Gastroesophageal sphincter (tissue), 4 donors: Measurements from ENCODE around the gene BTBD9. TPM values are rescaled to one million over a fixed set of nuclear protein-coding genes. Genes with fewer than 3 reads are reported as not detected.

ENCODE experiments used
- ATAC-seq: fragments of 150-250 bp; one replicate; pipeline ENCODE4 v1.9.1; 2016; ENCODE audit warnings: mild to moderate bottlenecking, moderate library complexity
- H3K27ac ChIP-seq, 4 donors: fragments of 200-600 bp; sonication (generic) in 3 of 4; 1 replicate in 3 of 4; 2 replicates in 1 of 4; pipeline ENCODE4 v1.5.1; 2016 to 2019
- H3K27me3 ChIP-seq: fragments of 200-600 bp; sonication (generic); one replicate; pipeline ENCODE4 v1.5.1; 2019
- H3K36me3 ChIP-seq, 2 donors: fragments of 200-600 bp; sonication (generic); one replicate each; pipeline ENCODE4 v1.5.1; 2019; ENCODE audit warnings: control low read depth in 1 of 2
- H3K4me1 ChIP-seq, 3 donors: fragments of 200-600 bp; sonication (generic); 1 replicate in 2 of 3; 2 replicates in 1 of 3; pipeline ENCODE4 v1.5.1; 2016 to 2019; ENCODE audit warnings: control low read depth in 2 of 3
- H3K4me3 ChIP-seq, 2 donors: fragments of 200-600 bp; sonication (generic); one replicate each; pipeline ENCODE4 v1.5.1; 2019; ENCODE audit warnings: mild to moderate bottlenecking in 1 of 2, moderate library complexity in 1 of 2
- H3K9me3 ChIP-seq, 3 donors: fragments of 200-600 bp; sonication (generic); one replicate each; pipeline ENCODE4 v1.5.1; 2017 to 2019; ENCODE audit warnings: control low read depth in 2 of 3
- EP300 ChIP-seq: sonication (generic); formaldehyde crosslinking; IDR thresholded peaks from one replicate; pipeline ENCODE4 v1.6.1; 2017; ENCODE audit warnings: antibody characterized with exemption, mild to moderate bottlenecking
- POLR2A ChIP-seq, 2 donors: fragments of 450-650 bp; IDR thresholded peaks; one replicate each; pipeline ENCODE4 v1.6.1; 2017; ENCODE audit warnings: antibody characterized with exemption in 2 of 2, mild to moderate bottlenecking in 2 of 2, moderate library complexity in 1 of 2
- POLR2AphosphoS5 ChIP-seq: sonication (generic); formaldehyde crosslinking; IDR thresholded peaks from one replicate; pipeline ENCODE4 v1.6.1; 2017; ENCODE audit warnings: antibody characterized with exemption
- WGBS, 2 donors: methylation state at CpG; one replicate each; pipeline ENCODE4 v1.1.5; 2018; ENCODE audit warnings: low coverage in 1 of 2; 5-methylcytosine and 5-hydroxymethylcytosine counted together
- total RNA-seq, 4 donors: library from RNA; depleted of rRNA; stranded (reverse); fragments of >200 nt; gene quantifications; one replicate each; pipeline ENCODE4 v1.1.0, GENCODE V29; 2016
- TF ChIP-seq, protein P1 (sequence below), 4 experiments: fragments of 200-600 bp in 2 of 4; fragments of 450-650 bp in 2 of 4; sonication (generic) in 1 of 4; IDR thresholded peaks; one replicate each; pipeline ENCODE4 v1.5.1; 2017 to 2019; ENCODE audit warnings: antibody characterized with exemption in 4 of 4, mild to moderate bottlenecking in 2 of 4, moderate library complexity in 2 of 4

BTBD9 gene
- total RNA-seq, 4 donors from 2014 or later = 11.3 to 18.9 (median 13.8) TPM

DNA sequence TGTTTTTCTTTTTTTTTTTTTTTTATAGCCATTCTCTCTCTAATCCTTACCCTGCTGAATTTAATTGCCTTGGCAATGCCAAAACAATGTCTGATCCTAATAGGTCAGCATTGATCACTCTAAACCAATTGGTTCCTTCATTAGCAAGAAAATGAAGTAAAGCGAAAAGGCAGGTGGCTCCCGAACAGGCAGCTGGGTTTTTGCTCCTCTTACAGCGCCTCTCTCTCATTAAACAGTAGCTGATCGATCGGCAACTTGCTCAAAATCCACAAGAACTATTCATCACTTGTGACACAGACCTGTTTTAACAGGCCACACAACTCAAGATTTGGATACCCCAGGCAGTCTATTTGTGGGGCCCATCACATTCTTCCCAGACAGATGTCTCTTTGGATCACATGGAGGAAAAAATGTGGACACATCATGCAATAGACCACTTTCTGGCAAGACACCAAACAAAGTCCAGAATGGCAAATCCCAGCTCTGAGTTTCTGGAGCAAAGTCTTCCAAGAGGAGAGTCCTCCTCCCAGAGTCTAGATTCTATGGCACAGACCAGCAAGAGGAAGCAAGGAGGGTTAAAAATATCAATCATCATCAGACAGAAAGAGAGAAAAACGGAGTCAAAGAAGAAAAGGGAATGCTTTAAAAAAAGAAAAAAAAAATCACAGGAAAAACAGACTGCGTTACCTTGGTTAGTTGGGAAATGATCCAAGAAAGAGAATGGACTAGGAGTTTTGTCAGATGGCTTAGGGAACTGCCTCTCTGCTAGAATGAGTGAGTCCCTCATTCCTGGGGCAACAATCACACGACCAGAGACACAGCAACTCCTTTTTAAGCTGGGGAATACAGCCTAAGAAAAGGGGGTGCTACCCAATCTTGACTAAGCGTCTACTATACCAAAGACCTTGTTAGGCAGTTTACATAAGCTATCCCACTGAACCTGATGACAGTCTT, 247.8 kb downstream of the BTBD9 start:
- Histone ChIP-seq H3K27ac (no peak overlapping the region), H3K36me3 (no peaks in the 10 kb centered on the region), H3K27me3 (no peaks in the 10 kb centered on the region), H3K9me3 (no peaks in the 10 kb centered on the region), H3K4me3 (no peak overlapping the region), H3K4me1 (peaks cover 0 to 10% (median 0%) of the 10 kb centered on the region in 3 donors)
- no peak for TF ChIP-seq EP300
- TF ChIP-seq POLR2A (IDR thresholded peaks at IDR 0.05) = no peak
- no peak for ATAC-seq
- 89 to 97% methylated on average over 9 of the region's 9 CpGs for whole genome bisulfite sequencing, 2 donors

DNA sequence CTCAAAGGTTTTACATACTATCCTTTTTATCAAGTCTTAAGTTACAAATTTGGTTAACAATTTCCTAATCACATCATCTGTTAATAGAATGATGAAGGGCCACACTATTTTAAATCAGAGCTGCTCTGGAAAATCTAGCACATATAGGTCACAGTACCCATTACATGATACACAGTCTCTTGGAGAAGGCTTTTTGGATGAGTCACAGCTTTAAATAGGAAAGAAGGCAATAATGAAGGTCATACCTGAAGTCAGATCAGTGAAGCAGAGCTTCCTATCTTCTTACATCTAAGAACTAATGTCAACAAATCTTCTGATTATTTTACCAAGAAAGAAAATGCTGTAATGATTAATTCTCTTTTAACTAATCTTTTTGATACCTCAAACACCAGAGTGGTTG, 248.5 kb downstream of the BTBD9 start:
- Histone ChIP-seq H3K27ac (no peak overlapping the region), H3K27me3 (no peaks in the 10 kb centered on the region), H3K9me3 (no peaks in the 10 kb centered on the region), H3K4me1 (peaks cover 0 to 10% (median 0%) of the 10 kb centered on the region in 3 donors), H3K4me3 (no peak overlapping the region), H3K36me3 (no peaks in the 10 kb centered on the region)
- TF ChIP-seq POLR2A (IDR thresholded peaks at IDR 0.05) (no peak), POLR2AphosphoS5 (no peak), EP300 (no peak)
- TF ChIP-seq, protein P1, sequence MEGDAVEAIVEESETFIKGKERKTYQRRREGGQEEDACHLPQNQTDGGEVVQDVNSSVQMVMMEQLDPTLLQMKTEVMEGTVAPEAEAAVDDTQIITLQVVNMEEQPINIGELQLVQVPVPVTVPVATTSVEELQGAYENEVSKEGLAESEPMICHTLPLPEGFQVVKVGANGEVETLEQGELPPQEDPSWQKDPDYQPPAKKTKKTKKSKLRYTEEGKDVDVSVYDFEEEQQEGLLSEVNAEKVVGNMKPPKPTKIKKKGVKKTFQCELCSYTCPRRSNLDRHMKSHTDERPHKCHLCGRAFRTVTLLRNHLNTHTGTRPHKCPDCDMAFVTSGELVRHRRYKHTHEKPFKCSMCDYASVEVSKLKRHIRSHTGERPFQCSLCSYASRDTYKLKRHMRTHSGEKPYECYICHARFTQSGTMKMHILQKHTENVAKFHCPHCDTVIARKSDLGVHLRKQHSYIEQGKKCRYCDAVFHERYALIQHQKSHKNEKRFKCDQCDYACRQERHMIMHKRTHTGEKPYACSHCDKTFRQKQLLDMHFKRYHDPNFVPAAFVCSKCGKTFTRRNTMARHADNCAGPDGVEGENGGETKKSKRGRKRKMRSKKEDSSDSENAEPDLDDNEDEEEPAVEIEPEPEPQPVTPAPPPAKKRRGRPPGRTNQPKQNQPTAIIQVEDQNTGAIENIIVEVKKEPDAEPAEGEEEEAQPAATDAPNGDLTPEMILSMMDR (IDR thresholded peaks at IDR 0.05) = no peak
- no peak for ATAC-seq

- WGBS, 2 donors = 91 to 93% methylated on average over 5 of the region's 5 CpGs
- H3K4me1 ChIP-seq = peaks cover 0 to 10% (median 0%) of the 10 kb centered on the region in 3 donors
- no peak overlapping the region for H3K27ac ChIP-seq
- no peaks in the 10 kb centered on the region for H3K36me3 ChIP-seq
- no peak overlapping the region for H3K4me3 ChIP-seq
- no peaks in the 10 kb centered on the region for H3K9me3 ChIP-seq
- no peak for ATAC-seq
- TF ChIP-seq POLR2AphosphoS5 = no peak
- no peaks in the 10 kb centered on the region for H3K27me3 ChIP-seq
Measured at GRCh38 chr6:38389875-38390274, 249.9 kb downstream of the BTBD9 start.

GRCh38 chr6:38387971-38388370, 251.8 kb downstream of the BTBD9 start:
- H3K9me3 ChIP-seq = no peaks in the 10 kb centered on the region
- H3K27ac ChIP-seq = no peak overlapping the region
- TF ChIP-seq POLR2AphosphoS5 = peak; percentile 46
- TF ChIP-seq POLR2A (IDR thresholded peaks at IDR 0.05) = no peak
- TF ChIP-seq, protein P1 (IDR thresholded peaks at IDR 0.05) = no peak
- TF ChIP-seq EP300 = no peak
- H3K36me3 ChIP-seq = no peaks in the 10 kb centered on the region
- H3K4me3 ChIP-seq = no peak overlapping the region
- ATAC-seq = peak; percentile 82
- H3K27me3 ChIP-seq = no peaks in the 10 kb centered on the region
- peaks cover 0 to 10% (median 0%) of the 10 kb centered on the region in 3 donors for H3K4me1 ChIP-seq

- Histone ChIP-seq H3K9me3 (no peaks in the 10 kb centered on the region), H3K27me3 (no peaks in the 10 kb centered on the region), H3K27ac (no peak overlapping the region), H3K4me1 (peaks cover 0 to 10% (median 0%) of the 10 kb centered on the region in 3 donors), H3K4me3 (no peak overlapping the region), H3K36me3 (no peaks in the 10 kb centered on the region)
- WGBS, 2 donors = 100% methylated on average over 2 of the region's 2 CpGs; no CpG with 5 or more reads in 1 of the 2 donors
- ATAC-seq = no peak
- TF ChIP-seq, protein P1 (IDR thresholded peaks at IDR 0.05) = no peak
- TF ChIP-seq POLR2A (IDR thresholded peaks at IDR 0.05) (no peak), POLR2AphosphoS5 (no peak), EP300 (no peak)
Measured at GRCh38 chr6:38387461-38387860, 252.3 kb downstream of the BTBD9 start.

DNA sequence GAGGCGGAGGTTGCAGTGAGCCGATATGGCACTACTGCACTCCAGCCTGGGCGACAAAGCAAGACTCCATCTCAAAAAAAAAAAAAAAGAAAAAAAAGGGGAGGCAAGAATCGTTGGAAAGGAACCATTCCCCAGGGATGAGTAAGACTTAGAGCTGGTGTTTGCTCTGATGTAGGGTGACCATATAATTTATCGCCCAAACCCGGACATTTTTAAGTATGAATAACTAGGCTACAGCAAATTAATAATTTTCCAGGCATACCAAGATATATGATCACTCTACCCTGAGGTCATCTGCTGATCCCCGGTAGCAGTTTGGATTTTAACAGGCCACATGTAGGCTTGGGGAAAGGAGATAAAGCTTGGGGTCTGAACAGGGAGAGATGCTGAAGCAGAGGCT, 260.9 kb downstream of the BTBD9 start:
- Histone ChIP-seq H3K27ac (no peak overlapping the region), H3K9me3 (no peaks in the 10 kb centered on the region), H3K4me3 (no peak overlapping the region), H3K27me3 (no peaks in the 10 kb centered on the region), H3K4me1 (no peaks in the 10 kb centered on the region), H3K36me3 (no peaks in the 10 kb centered on the region)
- TF ChIP-seq, protein P1 (IDR thresholded peaks at IDR 0.05) = no peak
- TF ChIP-seq EP300 = no peak
- TF ChIP-seq POLR2AphosphoS5 = no peak
- no peak for TF ChIP-seq POLR2A (IDR thresholded peaks at IDR 0.05)
- no peak for ATAC-seq
- WGBS, 2 donors = 86 to 89% methylated on average over 4 to 7 of the region's 7 CpGs
